GM18499 (cell line): ENCODE data around the gene PAX5.

Source experiments
- ATAC-seq: cut with Tn5 transposase; IDR thresholded peaks from one replicate; pipeline ENCODE4 v1.9.1; 2021; ENCODE audit warnings: moderate number of reproducible peaks; ENCODE audit not compliant: insufficient read depth, unreplicated experiment

The PAX5 gene

DNA sequence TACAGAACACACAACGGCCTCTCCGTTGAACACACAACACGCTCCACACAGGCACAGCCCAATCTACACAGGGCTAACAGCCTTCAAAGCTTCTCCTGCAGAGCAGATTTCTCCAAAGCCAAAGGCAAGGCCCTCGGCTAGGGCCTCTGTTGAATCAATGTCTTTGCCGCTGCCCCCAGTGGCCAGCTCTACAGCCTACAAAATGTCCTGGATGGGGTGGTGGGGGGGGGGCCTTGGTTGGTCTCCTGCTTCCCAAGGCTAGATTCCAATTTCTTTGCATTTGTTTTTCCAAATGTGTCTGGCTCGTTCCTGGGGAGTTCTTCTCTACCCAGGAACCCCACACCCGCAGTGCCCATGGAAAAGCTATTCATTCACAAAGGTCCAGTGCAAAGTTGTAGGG is 167.2 kb downstream of the PAX5 start:
- ATAC-seq = no peak

GRCh38 chr9:36865731-36866635 is 168.1 kb downstream of the PAX5 start:
- ATAC-seq = no peak

DNA sequence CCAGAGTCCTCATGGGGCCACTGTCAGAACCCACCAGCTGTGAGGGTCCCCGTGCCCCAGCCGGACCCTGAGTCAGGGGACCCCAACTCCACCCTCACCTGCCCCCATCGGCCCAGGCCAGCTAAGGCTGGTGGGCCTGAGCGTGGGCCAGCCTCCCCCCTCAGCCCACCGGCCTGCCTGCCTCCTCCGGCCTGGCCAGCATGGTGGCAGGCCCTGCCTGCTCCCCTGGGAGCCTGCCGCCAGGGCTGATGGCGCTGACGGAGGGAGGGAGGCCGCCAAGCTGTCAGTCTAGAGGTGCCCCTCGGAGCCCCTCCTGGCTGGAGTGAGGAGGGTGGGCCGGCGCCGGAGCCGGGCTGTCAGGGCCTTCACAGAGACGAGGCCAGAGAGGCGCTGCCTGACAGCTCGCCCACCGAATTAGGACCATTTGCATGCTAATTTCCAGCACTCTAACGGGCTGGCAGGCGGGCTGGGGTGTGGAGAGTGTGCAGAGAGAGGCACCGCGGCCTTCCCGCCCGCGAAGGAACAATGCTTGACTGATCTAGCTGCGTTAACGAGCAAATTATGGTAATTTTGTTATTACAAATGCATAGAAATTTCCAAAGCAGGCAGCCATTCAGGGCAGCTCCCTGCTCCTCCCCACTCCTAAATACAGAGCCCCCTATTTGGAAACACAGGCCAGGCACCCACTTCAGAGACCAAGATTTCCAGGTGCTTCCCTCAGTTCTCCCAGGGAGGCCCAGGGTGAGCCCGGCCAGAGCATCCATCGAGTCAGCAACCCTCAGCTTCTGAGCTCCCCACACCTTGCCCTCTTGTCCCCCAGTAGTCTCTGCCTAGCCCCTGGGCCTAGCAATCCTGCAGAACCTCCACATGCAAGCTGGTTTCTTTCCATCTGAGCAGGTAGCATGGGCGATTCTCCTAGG is 169.3 kb downstream of the PAX5 start:
- no peak for ATAC-seq

DNA sequence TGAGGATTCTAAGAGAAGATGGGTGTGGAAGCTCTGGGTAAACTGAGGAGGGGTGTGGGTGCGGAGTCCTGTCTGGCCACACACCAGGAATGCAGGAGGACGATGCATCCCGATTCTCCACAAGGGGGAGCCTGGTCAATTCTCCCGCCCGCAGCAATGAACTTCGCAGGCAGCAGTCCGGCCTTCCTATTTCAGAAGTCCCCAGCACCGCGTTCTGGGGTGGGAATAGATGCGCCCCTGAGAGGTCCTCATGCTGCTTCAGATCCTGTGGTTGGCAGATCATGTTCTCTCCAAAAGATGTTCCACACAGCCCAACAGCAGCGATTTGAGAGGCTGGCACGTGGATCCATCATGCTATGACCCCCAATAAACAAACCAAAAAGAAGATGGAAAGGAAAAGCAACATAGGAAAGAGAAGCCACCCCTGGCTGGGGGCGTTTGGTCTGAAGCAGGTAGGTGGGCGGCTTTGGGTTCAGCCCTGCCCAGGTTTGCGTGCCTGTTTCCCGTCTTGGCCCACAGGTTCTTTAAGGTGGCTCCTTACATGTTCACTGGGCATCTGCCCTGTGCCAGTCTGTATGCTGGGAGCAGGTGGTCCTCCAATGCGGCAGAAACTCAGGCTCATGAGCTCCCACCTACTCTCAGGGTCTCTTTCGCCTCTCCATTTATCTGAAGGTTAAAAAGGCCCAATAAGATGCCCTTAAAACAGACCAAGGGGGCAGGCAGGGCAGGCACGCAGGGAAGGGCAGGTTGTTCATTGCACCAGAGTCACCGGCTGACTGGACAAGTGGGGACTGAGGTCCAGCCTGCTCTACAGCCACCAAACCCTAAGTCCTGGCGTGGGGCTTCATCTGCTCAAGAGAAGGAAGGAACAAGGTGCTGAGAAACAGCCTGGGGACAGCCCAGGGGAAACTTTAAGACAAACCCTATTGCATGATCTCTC is 171.6 kb downstream of the PAX5 start:
- no peak for ATAC-seq

DNA sequence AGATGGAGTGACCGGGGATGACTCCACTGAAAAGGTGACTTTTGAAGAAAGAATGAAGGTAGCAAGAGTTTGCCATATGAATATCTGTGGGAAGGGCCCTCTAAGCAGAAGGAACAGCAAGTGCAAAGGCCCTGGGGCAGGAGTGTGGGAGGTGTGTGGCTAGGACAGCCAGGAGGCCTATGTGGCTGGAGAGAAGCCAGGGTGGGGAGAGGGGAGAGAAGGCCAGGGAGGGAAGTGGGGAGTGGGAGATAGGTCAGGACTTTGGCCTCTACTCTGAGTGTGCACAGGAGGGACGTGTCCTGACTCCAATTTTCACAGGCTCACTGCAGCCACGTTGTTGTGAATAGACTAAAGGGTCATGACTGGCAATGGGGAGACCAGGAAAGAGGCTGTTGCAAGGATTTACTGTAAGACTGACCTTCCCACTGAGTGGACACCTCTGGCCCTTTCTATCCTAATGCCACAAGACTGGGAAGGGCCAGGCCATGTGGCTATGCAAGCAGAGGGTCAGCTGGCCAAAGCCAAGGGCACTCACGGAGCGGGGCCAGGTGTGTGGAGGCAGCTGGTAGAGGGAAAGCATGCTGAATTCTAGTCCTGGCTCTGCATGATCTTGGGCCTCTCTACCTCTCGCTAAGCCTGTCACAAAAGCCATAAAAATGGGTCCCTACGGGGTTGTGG is 172.4 kb downstream of the PAX5 start:
- no peak for ATAC-seq

GRCh38 chr9:36858805-36859375 is 175.2 kb downstream of the PAX5 start:
- ATAC-seq = no peak

DNA sequence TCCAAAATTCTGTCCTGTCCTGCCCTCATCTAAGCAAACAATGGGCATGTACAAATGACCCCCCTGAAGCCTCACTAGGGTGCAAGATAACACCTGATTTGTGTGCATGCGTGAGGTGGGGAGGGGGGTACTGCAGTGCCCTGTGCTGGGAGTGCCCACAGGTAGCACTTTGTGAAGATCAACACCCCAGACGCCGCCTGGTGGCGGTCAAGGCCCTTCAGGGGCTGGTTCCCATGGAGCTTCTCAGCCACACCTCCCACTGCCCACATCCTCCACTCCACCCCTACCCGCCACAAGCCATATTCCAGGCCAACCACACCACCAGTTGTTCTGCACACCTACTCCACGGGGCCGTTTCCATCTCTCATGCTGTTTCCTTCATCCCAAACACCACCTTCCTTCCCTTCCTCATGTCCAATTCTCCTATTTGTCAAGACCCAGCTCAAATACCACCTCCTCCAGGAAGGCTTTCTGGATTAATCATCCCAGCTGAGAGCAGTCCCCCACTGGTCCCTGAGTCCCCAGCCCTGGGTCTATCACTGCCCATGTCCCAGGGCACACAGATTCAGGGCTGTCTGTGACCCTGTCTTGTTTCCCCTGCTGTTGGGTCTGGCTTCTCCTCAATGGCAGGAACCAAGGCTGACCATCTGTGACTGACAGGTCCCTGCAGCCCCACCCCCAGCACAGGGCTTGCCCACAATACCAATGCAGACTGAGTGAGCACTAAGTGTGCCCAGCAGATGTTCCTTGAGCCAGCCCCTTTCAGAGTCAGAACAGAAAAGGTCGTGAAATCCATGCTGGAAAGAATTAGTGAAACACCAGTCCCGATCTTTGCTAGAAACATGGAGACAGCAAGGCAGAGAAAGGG is 178.4 kb downstream of the PAX5 start:
- no peak for ATAC-seq

DNA sequence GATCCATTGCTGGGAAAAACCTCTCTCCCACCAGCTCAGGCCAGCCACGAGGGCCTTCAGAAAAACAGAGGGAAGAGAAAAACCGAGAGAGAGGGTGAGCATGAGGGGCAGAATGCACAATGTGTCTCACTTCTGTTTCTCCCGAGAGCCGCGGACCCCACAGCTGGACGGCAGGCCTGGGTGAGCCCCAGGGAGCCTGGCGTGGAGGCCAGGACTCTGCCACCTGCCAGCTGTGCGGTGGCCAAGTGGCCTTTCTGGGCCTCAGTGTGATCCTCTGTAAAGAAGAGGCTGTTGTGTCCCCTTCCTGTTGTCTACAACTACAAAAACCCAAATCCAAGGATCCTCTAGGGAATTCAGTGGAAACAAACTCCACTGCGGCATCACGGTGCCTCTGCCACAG is 179.3 kb downstream of the PAX5 start:
- ATAC-seq = no peak

DNA sequence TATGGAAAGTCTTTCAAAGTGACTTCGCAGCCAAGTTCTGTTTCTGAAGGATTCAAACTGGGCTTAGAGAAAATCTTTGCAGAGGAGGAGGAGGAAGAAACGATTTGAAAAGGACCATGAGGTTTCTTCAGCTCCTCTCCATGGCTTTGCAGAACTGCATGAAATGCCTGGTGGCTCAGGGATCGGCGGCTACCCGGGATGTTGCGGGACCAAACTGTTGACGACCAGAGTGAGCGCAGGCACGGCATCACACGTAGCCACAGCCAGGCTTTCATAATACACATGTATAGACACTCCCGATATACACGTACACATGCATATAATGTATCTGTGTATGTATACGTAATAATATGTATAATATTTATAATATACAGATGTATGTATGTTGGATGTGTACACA is 180.0 kb downstream of the PAX5 start:
- no peak for ATAC-seq

DNA sequence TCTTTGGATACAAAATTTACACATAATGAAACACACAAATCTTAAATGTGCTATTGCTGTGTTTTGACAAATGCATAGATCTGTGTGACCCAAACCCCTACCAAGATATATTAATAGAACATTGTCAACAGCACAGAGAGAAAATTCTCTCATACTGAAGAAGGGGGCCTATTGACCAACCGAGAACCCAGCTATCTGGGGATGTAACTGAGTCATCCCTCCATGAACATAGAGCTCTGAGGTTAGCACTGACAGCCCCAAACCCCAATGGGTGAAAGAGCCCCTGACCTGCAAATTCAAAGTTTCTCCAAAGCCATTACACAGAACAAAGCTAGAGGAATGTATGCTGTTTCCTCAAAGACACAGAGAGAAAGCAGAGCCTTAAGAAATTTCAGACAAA is 180.8 kb downstream of the PAX5 start:
- no peak for ATAC-seq

- no peak for ATAC-seq
These were observed 184.1 kb downstream of the PAX5 start for GRCh38 chr9:36849943-36850342.

GRCh38 chr9:36848946-36849345 is 185.1 kb downstream of the PAX5 start:
- no peak for ATAC-seq

GRCh38 chr9:36847781-36848673 is 186.0 kb downstream of the PAX5 start:
- no peak for ATAC-seq

GRCh38 chr9:36846621-36847020 is 187.4 kb downstream of the PAX5 start:
- ATAC-seq = no peak

- ATAC-seq = no peak
These were observed 188.2 kb downstream of the PAX5 start for GRCh38 chr9:36845844-36846243.

DNA sequence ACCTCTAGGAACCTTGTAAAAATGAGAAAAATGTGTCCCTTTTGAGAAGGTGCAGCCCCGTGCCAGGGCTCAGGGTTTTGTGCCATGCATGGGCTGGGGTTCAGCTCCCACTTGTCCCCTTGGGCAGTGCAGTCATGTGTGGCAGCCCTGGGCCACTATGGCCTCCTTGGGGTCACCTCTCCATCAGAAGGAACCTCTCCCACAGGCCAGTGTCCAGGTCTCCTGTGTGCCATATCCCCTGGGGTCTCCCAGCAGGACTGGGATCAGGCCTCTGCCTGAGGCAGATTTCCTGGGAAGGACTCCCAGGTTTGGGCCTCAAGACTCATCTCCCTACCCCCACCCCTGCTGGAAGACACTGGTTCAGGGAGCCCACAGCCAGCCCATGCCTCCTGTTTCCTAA is 189.1 kb downstream of the PAX5 start:
- no peak for ATAC-seq

- no peak for ATAC-seq
These were observed 190.1 kb downstream of the PAX5 start for GRCh38 chr9:36843964-36844363.
